SJCRH30 (cell line): ENCODE results near the gene PAM. TPM values are rescaled to one million over a fixed set of nuclear protein-coding genes. Genes with fewer than 3 reads are reported as not detected.
"Not testable (repeated sequence)": the region's sequence is repeated elsewhere in the genome, so short reads cannot be mapped to it uniquely, and the experiment has no call there.

Experiments used
- DNase-seq, 2 experiments: peaks; one replicate each; pipeline ENCODE4 v3.0.0-alpha.2; 2015 to 2020
- H3K27ac ChIP-seq: fragments of 250-450 bp; sonication (Bioruptor Pico); 2 replicates; pipeline ENCODE4 v1.5.1; 2020; ENCODE audit warnings: mild to moderate bottlenecking, moderate library complexity
- H3K27me3 ChIP-seq: fragments of 250-450 bp; sonication (Bioruptor Pico); 2 replicates; pipeline ENCODE4 v1.5.1; 2020; ENCODE audit warnings: mild to moderate bottlenecking, moderate library complexity
- H3K36me3 ChIP-seq: fragments of 250-450 bp; sonication (Bioruptor Pico); 2 replicates; pipeline ENCODE4 v1.5.1; 2020; ENCODE audit warnings: mild to moderate bottlenecking, moderate library complexity
- H3K4me1 ChIP-seq: fragments of 250-450 bp; sonication (Bioruptor Pico); 2 replicates; pipeline ENCODE4 v1.5.1; 2020; ENCODE audit warnings: mild to moderate bottlenecking, moderate library complexity
- H3K4me3 ChIP-seq: fragments of 250-450 bp; sonication (Bioruptor Pico); 2 replicates; pipeline ENCODE4 v1.5.1; 2020; ENCODE audit warnings: mild to moderate bottlenecking, moderate library complexity
- H3K9me3 ChIP-seq: fragments of 250-450 bp; sonication (Bioruptor Pico); replicated peaks from 2 replicates; pipeline ENCODE4 v1.5.1; 2020; ENCODE audit warnings: mild to moderate bottlenecking, moderate library complexity
- total RNA-seq: library from RNA; depleted of rRNA; stranded (reverse); fragments of >200 nt; shearing (Covaris generic); gene quantifications from 2 replicates; pipeline ENCODE4 v1.2.3, GENCODE V29; 2014

Gene PAM
- total RNA-seq, 1 experiment from 2014 or later, result 144 TPM

GRCh38 chr5:103059525-103059924 is 304.4 kb downstream of the PAM start:
- H3K27ac ChIP-seq, result no peak overlapping the region
- no peaks in the 10 kb centered on the region for H3K9me3 ChIP-seq
- no peaks in the 10 kb centered on the region for H3K36me3 ChIP-seq
- H3K27me3 ChIP-seq, result no peaks in the 10 kb centered on the region
- no peaks in the 10 kb centered on the region for H3K4me1 ChIP-seq
- no peak overlapping the region for H3K4me3 ChIP-seq
- no peak for DNase-seq

GRCh38 chr5:103060424-103060954 is 305.4 kb downstream of the PAM start:
- Histone ChIP-seq H3K4me1 (no peaks in the 10 kb centered on the region), H3K27ac (no peak overlapping the region), H3K4me3 (no peak overlapping the region), H3K27me3 (no peaks in the 10 kb centered on the region), H3K36me3 (no peaks in the 10 kb centered on the region), H3K9me3 (no peaks in the 10 kb centered on the region)
- DNase-seq, result no peak

- no peak for DNase-seq
- H3K4me3 ChIP-seq, result no peak overlapping the region
- no peaks in the 10 kb centered on the region for H3K27me3 ChIP-seq
- no peaks in the 10 kb centered on the region for H3K9me3 ChIP-seq
- no peaks in the 10 kb centered on the region for H3K36me3 ChIP-seq
- H3K27ac ChIP-seq, result no peak overlapping the region
- H3K4me1 ChIP-seq, result no peaks in the 10 kb centered on the region
Observed at GRCh38 chr5:103066326-103066725, 311.2 kb downstream of the PAM start.

- not testable (repeated sequence) for H3K9me3 ChIP-seq, H3K27ac ChIP-seq, H3K36me3 ChIP-seq, DNase-seq, H3K4me3 ChIP-seq, H3K27me3 ChIP-seq, H3K4me1 ChIP-seq
Observed at GRCh38 chr5:103073500-103073899, 318.4 kb downstream of the PAM start.

GRCh38 chr5:103075442-103075841 is 320.3 kb downstream of the PAM start:
- Histone ChIP-seq H3K36me3 (no peaks in the 10 kb centered on the region), H3K27ac (no peak overlapping the region), H3K4me1 (no peaks in the 10 kb centered on the region; the same call in 1 of the 2 replicates), H3K9me3 (peaks cover 2% of the 10 kb centered on the region), H3K4me3 (no peak overlapping the region), H3K27me3 (no peaks in the 10 kb centered on the region)
- no peak for DNase-seq
